Body of pancreas (tissue), 4 donors: Measurements from ENCODE around the gene COX4I1.

Experiments
- POLR2A ChIP-seq, 3 donors: fragments of 450-650 bp; IDR thresholded peaks; one replicate each; pipeline ENCODE4 v1.6.1; 2016; ENCODE audit warnings: antibody characterized with exemption in 3 of 3, mild to moderate bottlenecking in 2 of 3
- TF ChIP-seq, protein P1 (sequence below), 7 experiments: fragments of 450-650 bp in 4 of 7; fragments of 200-600 bp in 3 of 7; sonication (generic) in 3 of 7; IDR thresholded peaks; one replicate each; pipeline ENCODE4 v1.5.1; 2016 to 2019; ENCODE audit warnings: antibody characterized with exemption in 7 of 7

DNA sequence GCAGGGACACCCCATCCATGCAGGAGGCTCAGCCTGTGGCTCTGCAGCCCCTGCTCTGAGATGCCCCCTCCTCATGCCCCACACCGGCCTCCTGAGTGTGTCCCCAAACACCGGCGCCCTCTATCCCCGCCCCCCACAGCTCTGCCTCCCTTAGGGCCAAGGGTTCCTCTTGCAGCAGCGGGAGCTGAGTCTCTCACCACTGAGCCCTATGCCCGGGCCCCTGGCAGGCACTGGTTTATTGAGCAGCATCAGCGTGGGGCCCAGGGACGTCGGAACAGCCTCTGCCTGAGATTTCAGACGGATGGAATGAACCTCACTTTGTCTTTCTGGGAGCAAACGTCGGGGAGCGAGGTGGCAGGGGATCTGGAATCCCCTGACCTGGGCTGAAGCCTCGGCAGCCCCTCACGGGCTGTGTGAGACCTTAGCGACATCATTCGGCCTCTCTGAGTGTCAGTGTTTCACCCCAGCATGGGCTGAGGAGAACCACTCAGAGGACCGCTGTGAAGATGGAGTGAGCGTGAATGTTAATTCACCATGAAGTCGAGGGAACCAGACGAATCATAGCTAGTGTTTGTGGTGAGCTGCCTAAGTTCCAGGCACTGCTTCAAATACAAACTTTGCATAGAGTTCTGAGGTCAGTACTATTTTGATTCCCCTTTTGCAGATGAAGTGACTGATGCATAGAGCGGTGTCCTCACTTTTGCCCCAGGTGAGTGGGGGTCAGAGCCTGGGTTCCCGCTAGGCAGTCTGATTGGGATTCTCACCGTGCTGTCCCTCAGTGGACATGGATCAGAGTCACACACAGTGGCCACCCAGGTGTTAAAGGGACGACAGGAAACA is 43.3 kb upstream of the COX4I1 start:
- TF ChIP-seq, protein P1, sequence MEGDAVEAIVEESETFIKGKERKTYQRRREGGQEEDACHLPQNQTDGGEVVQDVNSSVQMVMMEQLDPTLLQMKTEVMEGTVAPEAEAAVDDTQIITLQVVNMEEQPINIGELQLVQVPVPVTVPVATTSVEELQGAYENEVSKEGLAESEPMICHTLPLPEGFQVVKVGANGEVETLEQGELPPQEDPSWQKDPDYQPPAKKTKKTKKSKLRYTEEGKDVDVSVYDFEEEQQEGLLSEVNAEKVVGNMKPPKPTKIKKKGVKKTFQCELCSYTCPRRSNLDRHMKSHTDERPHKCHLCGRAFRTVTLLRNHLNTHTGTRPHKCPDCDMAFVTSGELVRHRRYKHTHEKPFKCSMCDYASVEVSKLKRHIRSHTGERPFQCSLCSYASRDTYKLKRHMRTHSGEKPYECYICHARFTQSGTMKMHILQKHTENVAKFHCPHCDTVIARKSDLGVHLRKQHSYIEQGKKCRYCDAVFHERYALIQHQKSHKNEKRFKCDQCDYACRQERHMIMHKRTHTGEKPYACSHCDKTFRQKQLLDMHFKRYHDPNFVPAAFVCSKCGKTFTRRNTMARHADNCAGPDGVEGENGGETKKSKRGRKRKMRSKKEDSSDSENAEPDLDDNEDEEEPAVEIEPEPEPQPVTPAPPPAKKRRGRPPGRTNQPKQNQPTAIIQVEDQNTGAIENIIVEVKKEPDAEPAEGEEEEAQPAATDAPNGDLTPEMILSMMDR (IDR thresholded peaks at IDR 0.05) = no peak
- no peak for TF ChIP-seq POLR2A (IDR thresholded peaks at IDR 0.05)
